ENCODE data around the gene CILP. TPM values are rescaled to one million over a fixed set of nuclear protein-coding genes. Genes with fewer than 3 reads are reported as not detected.

Gene CILP
- total RNA-seq, 4 donors from 2014 or later: 40.4 to 166 (median 93.8) TPM

DNA sequence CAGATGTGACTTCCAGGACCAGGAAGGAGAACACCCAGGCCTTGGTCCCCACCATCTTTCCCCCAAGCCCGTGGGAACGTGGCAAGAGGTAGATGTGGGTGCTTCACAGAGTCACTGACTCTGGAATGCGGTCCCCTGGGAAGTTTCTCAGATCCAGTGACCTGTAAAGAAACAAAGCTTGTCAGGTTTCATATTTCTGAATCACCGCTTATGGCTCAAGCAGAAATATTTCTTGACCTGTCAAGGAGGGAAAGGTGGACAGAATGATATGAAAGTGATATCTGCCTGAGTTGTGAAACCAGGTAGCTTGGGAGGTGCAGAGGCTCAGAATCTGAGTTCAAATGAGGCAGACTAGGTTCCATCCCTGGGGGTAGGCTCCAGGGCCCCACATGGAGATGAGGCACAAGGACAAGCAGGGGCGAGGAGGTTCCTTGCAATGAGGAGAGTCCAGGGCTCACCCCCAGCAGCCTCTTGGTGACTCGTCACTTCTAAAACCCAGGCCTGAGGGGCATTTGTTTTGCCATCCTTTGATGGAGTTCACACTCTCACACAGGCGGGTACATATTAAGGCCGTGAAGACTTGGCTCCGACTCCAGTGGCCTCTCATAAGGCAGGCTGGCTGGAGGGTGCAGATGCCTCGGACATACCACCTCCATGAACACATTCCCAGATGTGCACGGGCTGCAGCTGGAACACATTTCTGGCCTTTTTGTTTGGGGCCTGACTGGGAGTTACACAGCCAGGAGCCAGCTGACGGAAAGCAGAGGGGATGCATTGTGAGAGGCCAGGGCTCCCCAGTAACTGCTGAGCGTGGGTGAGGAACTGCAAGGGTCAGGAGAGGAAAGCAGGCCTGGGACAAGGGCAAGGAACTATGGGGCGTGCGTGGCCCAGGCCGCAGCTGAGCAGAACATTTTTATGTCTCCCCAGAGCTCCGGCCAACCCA, 1.3 kb downstream of the CILP start:
- 73% methylated on average over 15 of the region's 17 CpGs for WGBS
- no peaks in the 10 kb centered on the region for H3K36me3 ChIP-seq
- H3K27me3 ChIP-seq: no peaks in the 10 kb centered on the region
- peak overlapping the region in 3 of 4 donors; percentile 33 to 68 (median 43) for H3K27ac ChIP-seq (replicated peaks in 1 of 4)
- intact Hi-C loops (cut with DNase I): no loop called here
- H3K4me3 ChIP-seq: peak overlapping the region; percentile 9 to 30 (median 24)
- peaks cover 8 to 18% (median 10%) of the 10 kb centered on the region in 4 donors for H3K4me1 ChIP-seq
- DNase-seq (ENCODE audit: extremely low spot score): no peak
- TF ChIP-seq, protein P1, sequence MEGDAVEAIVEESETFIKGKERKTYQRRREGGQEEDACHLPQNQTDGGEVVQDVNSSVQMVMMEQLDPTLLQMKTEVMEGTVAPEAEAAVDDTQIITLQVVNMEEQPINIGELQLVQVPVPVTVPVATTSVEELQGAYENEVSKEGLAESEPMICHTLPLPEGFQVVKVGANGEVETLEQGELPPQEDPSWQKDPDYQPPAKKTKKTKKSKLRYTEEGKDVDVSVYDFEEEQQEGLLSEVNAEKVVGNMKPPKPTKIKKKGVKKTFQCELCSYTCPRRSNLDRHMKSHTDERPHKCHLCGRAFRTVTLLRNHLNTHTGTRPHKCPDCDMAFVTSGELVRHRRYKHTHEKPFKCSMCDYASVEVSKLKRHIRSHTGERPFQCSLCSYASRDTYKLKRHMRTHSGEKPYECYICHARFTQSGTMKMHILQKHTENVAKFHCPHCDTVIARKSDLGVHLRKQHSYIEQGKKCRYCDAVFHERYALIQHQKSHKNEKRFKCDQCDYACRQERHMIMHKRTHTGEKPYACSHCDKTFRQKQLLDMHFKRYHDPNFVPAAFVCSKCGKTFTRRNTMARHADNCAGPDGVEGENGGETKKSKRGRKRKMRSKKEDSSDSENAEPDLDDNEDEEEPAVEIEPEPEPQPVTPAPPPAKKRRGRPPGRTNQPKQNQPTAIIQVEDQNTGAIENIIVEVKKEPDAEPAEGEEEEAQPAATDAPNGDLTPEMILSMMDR (IDR thresholded peaks at IDR 0.05): no peak
- TF ChIP-seq EP300 (IDR thresholded peaks at IDR 0.05) (no peak), POLR2A (IDR thresholded peaks at IDR 0.05; ENCODE audit: low read depth) (no peak), POLR2AphosphoS5 (IDR thresholded peaks at IDR 0.05) (no peak)
- no peaks in the 10 kb centered on the region for H3K9me3 ChIP-seq

DNA sequence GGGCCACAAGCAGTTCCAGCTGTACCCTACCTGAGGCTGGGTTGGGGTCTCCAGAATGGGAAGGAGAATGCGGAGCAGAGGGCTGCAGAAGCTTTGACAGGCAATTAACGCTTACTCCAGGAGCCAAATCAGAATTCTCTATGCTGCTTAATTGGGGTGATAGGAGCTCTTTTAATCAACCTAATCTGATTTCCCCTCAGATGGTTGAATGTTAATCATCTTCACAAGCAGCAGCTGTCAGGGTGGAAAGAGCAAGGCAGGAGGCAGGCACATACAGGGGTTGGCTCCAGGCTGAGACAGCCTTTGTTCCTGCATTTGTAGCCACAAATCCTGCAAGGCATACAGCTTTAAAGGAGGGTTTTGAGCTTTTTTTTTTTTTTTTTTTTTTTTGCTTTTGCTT, 2.6 kb downstream of the CILP start:
- H3K9me3 ChIP-seq: no peaks in the 10 kb centered on the region
- 96% methylated on average over 2 of the region's 2 CpGs for WGBS
- peaks cover 8 to 18% (median 10%) of the 10 kb centered on the region in 4 donors for H3K4me1 ChIP-seq
- H3K4me3 ChIP-seq: no peak overlapping the region
- DNase-seq (ENCODE audit: extremely low spot score): no peak
- H3K36me3 ChIP-seq: no peaks in the 10 kb centered on the region
- TF ChIP-seq POLR2A (IDR thresholded peaks at IDR 0.05; ENCODE audit: low read depth): no peak
- no peak for TF ChIP-seq EP300 (IDR thresholded peaks at IDR 0.05)
- TF ChIP-seq, protein P1 (IDR thresholded peaks at IDR 0.05): no peak
- no peak for TF ChIP-seq POLR2AphosphoS5 (IDR thresholded peaks at IDR 0.05)
- intact Hi-C loops (cut with DNase I): no loop called here
- H3K27ac ChIP-seq (replicated peaks in 1 of 4): no peak overlapping the region
- H3K27me3 ChIP-seq: no peaks in the 10 kb centered on the region

DNA sequence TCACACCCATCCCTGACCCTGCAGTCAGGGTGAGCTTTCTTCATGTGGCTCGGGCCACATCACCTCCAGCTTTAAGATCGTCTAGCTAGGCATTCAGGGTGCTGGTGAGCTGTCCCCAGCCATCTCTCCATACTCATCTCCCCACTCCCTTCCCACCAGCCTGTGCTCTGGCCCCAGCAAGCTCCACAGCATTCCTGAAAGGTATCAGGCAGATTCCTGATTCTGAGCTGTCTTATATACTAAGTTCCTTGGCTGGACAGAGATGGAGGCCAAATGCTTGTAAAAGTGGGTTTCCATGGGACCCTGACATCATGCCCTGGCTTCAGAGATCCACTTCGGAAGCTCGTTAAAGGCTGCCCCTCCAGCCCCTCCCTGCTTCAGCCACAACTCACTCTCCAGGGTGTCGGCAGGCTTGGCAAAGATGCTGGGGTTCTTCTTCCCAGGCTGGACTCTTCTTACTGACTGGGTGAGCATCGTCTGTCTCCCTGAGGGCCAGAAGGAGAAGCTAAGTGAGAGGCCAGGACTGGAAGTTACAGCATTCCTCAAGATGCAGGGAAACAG, 3.9 kb downstream of the CILP start:
- 80% methylated on average over 6 of the region's 6 CpGs for WGBS
- Histone ChIP-seq H3K9me3 (no peaks in the 10 kb centered on the region), H3K4me1 (peaks cover 8 to 15% (median 10%) of the 10 kb centered on the region in 4 donors), H3K4me3 (no peak overlapping the region), H3K36me3 (no peaks in the 10 kb centered on the region), H3K27me3 (no peaks in the 10 kb centered on the region), H3K27ac (replicated peaks in 1 of 4) (no peak overlapping the region)
- no peak for DNase-seq (ENCODE audit: extremely low spot score)
- intact Hi-C loops (cut with DNase I): no loop called here
- TF ChIP-seq POLR2AphosphoS5 (IDR thresholded peaks at IDR 0.05) (no peak), POLR2A (IDR thresholded peaks at IDR 0.05; ENCODE audit: low read depth) (no peak), EP300 (IDR thresholded peaks at IDR 0.05) (no peak)
- TF ChIP-seq, protein P1 (IDR thresholded peaks at IDR 0.05): no peak

DNA sequence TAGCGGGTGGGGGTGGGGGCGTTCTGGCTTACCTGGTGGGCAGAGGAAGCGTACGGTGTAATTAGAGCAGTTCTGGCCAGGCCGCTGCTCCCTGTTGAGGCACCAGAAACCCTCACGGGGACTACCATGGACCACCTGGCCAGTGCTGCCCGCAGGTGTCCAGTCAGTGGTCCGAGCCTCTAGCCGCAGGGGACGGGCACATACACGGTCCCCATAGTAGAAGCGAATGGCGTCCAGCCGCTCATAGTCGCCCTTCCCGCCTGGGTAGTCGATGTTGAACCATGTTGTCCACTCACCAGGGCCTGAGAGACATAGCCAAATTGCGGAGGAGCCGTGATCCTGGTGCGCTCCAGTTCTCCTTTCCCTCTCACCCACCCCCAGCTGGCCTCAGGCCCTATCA, 4.5 kb downstream of the CILP start:
- no peak overlapping the region for H3K4me3 ChIP-seq
- H3K27me3 ChIP-seq: no peaks in the 10 kb centered on the region
- no peak overlapping the region for H3K27ac ChIP-seq (replicated peaks in 1 of 4)
- intact Hi-C loops (cut with DNase I): no loop called here
- 93% methylated on average over 19 of the region's 20 CpGs for WGBS
- TF ChIP-seq, protein P1 (IDR thresholded peaks at IDR 0.05): no peak
- no peak for TF ChIP-seq POLR2A (IDR thresholded peaks at IDR 0.05; ENCODE audit: low read depth)
- TF ChIP-seq EP300 (IDR thresholded peaks at IDR 0.05): no peak
- TF ChIP-seq POLR2AphosphoS5 (IDR thresholded peaks at IDR 0.05): no peak
- H3K9me3 ChIP-seq: no peaks in the 10 kb centered on the region
- H3K4me1 ChIP-seq: peaks cover 3 to 9% (median 6%) of the 10 kb centered on the region in 4 donors
- DNase-seq (ENCODE audit: extremely low spot score): no peak
- no peaks in the 10 kb centered on the region for H3K36me3 ChIP-seq

Measured in esophagus muscularis mucosa (tissue), 4 donors.